CMK (cell line): ENCODE measurements around the gene MAP2K1.
"Not testable (repeated sequence)": the region's sequence is repeated elsewhere in the genome, so short reads cannot be mapped to it uniquely, and the experiment has no call there.

Experiments used
- DNase-seq: peaks from one replicate; pipeline ENCODE4 v3.0.0-alpha.2; 2010; ENCODE audit warnings: low read depth

MAP2K1 gene

GRCh38 chr15:66477011-66477410 lies 90.3 kb downstream of the MAP2K1 start:
- DNase-seq: no peak

DNA sequence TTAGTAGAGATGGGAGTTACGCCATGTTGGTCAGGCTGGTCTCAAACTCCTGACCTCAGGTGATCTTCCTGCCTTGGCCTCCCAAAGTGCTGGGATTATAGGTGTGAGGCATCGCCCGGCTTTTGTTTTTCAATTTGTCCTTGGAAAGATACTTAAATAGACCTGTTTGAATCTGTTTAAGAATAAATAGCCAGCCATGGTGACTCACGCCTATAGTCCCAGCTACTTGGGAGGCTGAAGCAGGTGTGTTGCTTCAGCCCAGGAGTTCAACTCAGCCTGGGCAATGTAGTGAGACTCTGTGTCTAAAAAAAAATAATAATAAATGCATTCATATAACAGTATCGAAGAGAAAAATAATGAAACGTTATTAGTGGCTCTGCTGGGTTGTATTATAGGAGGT lies 93.6 kb downstream of the MAP2K1 start:
- DNase-seq: no peak

DNA sequence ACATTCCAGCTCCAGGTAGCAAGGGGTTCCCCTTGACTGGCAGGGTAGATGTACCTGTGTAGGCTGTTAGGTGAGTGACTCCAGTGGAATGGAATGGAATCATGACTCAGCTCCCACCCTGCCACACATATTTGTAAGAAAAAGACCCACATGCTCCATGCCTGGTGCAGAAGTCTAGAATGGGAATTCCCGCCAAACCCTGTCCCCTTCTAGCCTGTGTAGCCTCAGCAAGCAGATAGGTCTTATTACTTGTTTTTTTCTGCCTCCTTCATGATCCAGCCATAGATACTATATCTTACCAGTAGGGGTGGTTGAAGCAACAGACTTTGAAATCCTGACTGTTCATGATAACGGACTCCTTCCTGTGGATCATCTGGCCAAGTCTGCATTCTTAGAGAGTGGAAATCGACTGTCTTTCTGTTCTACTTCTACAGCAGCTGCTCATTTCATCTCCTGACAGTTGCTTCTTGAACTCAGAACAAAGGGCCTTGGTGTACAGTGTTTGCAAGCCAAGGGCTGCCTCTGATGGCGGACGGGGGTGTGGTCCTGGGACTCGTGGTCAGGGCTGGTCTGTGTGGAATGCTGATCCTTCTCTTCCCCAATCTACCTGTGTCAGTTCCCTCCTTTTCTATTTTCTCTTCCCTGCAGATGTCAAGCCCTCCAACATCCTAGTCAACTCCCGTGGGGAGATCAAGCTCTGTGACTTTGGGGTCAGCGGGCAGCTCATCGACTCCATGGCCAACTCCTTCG lies 94.6 kb downstream of the MAP2K1 start:
- DNase-seq: no peak

- no peak for DNase-seq
Observed at GRCh38 chr15:66482539-66482938, 95.8 kb downstream of the MAP2K1 start.

DNA sequence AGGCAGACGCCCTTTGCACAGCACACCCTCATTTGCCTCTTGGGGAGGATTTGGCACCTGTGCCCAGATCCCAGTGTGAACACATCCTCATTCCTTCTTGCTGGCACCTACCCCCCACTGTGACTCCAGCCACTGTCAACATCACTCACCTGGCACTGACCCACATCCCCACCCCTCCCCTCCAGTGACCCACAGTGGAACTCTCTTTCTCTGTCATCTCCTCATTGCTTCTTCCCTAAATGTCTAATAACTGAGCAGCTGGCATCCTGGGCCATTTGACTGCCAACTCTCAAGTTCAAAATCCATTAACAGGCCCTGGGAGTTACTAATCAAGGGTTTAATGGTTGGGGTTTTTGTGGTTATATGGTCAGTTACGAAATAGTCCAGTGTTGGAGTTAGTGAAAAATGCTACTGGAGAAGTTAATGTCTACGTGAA lies 96.4 kb downstream of the MAP2K1 start:
- no peak for DNase-seq

DNA sequence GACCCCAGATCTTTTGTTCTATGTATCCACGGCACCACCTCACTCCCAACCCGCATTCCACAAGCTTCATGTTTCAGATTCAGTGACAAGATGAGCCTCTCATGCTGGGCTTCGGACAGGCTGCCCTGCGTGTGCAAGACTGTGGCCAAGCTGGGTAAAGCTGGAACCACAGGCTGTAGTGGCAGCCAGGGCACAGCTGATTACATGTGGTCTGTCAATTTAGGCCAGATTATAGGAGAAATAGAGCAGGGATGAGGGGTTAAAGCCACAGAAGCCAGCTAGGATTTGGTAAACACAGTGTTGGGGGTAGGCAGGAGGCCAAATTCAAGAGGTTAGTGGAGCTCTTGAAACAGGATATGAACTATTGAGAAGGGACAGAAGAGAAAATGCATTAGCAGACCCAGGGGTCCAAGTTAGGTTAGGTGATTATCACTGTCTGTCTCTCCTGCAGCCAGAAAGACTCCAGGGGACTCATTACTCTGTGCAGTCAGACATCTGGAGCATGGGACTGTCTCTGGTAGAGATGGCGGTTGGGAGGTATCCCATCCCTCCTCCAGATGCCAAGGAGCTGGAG lies 97.9 kb downstream of the MAP2K1 start:
- DNase-seq: no peak

DNA sequence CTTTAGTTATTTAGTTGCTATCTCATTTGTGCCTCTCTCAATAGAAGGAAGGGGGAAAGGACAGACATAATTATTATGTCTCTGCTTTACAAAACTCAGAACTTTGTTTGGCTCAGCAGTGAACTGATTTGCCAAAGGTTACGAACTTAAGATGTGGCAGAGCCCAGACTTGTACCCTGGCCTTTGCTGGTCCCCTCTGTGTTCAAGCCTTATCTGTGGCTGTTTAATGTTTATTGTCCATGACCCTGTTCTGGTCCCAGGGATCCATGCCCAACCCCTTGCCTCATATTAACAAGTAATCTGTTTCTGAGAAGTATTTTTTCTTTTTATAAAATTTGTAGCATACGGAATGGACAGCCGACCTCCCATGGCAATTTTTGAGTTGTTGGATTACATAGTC lies 100.2 kb downstream of the MAP2K1 start:
- DNase-seq: no peak

DNA sequence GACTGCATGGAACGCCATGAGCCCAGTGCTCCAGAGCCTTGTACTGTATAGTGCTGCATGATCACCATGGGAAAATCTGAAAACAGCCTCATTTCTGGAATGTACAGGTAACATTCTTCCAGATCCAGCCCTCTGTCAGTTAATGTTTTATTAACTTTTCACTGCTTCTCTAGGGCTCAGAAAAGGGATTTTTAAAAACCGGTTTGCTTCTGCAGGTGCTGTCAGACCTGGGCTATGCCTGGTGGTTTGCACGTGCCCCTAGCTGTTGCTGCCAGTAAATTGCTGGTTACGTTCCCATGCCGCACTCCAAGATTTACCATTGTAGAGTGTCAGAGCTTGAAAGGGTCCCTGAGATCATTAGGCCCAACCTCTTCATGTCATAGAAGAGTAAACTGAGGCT lies 101.8 kb downstream of the MAP2K1 start:
- no peak for DNase-seq

DNA sequence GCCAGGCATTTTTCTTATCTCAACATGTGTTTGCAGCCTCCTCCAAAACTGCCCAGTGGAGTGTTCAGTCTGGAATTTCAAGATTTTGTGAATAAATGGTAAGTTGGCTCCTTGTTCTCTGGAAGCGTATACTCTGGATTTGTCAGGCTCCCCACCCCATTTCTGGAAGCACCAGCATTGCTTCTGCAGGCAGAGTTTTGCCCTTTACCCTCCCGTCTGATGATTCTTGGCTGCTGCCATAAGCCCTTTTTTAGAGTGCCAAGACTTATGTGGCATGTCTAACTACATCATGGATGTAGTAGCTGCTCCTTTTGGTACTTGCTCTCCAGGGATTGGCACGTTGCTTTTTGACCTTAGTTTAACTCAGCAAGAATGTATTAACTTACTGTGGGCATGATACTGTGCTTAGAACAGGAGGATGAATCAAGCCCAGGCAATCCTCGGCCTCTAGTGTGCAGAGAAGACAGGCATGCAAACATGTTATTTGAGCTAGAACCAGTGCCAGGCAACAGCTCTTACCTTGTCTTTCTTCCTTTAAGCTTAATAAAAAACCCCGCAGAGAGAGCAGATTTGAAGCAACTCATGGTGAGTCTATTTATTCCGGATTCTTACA lies 102.6 kb downstream of the MAP2K1 start:
- no peak for DNase-seq

DNA sequence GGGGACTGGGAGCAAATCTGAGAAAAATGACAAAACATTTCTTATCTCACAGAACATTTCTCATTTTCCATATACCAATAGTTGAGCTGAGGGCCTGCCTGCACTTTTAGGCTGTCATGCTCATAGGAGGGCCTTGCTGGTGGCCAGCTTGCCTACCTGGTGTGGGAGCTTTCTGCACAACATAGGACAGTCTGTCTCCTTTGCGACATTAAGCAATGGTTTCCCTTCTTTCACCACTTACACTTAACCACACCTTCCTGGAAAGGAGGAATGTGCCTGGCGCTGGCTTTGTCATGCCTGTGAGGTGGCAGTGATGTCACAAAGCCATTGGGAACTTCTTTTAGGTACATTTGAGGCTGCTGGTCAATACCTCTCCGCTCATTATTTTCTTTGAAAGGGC lies 105.1 kb downstream of the MAP2K1 start:
- DNase-seq: no peak

GRCh38 chr15:66494262-66494661 lies 107.5 kb downstream of the MAP2K1 start:
- no peak for DNase-seq

GRCh38 chr15:66496951-66497501 lies 110.3 kb downstream of the MAP2K1 start:
- no peak for DNase-seq

- peak; percentile 83 for DNase-seq
Observed at GRCh38 chr15:66497502-66498455, 111.1 kb downstream of the MAP2K1 start, which contains the start of gene SNAPC5. Gene SNAPC5 (minus strand): TSS chr15:66497762. CDS start chr15:66497731, 31 bp downstream.

DNA sequence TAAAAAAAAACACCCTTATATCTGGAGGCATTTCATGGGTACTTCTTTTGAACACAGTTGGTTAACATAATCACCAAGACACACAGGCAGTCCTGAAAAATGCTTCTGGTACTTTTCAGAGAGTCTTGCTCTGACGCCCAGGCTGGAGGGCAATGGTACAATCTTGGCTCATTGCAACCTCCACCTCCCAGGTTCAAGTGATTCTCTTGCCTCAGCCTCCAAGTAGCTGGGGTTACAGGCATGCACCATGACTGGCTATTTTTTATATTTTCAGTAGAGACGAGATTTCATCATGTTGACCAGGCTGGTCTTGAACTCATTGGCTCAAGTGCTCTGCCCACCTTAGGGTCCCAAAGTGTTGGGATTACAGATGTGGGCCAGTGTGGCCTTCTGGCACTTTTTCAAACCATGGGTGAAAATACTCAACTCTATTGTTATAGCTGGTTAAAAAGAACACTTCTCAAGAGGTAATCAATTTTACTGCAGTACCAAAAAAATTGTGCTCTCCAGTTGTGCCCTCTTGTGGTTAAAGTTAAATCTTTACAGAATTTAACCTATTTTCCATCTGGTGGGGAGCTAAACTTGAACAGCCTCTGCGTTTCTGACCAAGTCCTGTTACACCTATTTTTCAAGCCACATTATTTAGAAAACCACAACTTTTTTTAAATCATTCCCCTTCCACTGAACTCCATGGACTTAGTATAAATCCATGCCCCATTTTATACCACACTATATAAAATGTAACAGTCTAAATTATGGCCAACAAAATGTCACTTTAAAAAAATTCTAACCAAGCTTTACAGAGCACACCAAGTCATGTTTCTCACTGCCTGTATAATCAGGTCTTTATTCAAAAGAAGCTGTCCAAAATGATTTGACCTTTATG lies 112.0 kb downstream of the MAP2K1 start:
- no peak for DNase-seq

DNA sequence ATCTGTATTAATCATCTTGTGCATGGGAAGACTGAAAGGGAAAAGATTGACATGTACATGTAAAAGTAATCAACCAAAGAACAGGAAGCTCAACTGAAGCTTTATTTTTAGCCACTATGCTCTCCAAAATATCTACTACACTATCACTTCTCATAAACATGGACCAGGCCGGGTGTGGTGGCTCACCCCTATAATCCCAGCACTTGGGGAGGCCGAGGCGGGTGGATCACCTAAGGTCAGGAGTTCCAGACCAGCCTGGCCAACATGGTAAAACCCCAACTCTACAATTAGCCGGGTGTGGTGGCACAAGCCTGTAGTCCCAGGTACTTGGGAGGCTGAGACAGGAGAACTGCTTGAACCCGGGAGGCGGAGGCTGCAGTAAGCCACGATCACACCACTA lies 113.6 kb downstream of the MAP2K1 start:
- DNase-seq: not testable (repeated sequence)

GRCh38 chr15:66502491-66502890 lies 115.8 kb downstream of the MAP2K1 start:
- DNase-seq: no peak

- not testable (repeated sequence) for DNase-seq
Observed at GRCh38 chr15:66503041-66503648, 116.4 kb downstream of the MAP2K1 start.

GRCh38 chr15:66503780-66504562 lies 117.3 kb downstream of the MAP2K1 start:
- DNase-seq: no peak
